HepG2 (cell line): Measurements from ENCODE around the gene ZNF154. TPM values are rescaled to one million over a fixed set of nuclear protein-coding genes. Genes with fewer than 3 reads are reported as not detected.
A peak's percentile ranks its signal among the peaks of the same experiment; 100 is the strongest.

ENCODE experiments used
- ATF1 ChIP-seq: IDR thresholded peaks from 2 replicates; pipeline ENCODE4 v1.6.1; 2016; ENCODE audit warnings: mild to moderate bottlenecking, control low read depth
- ATRX ChIP-seq: sonication (generic); formaldehyde crosslinking; IDR thresholded peaks from 2 replicates; pipeline ENCODE4 v1.4.0; 2020; ENCODE audit warnings: missing genetic modification reagents, borderline replicate concordance
- HOXA5 ChIP-seq: sonication (generic); formaldehyde crosslinking; IDR thresholded peaks from 2 replicates; pipeline ENCODE4 v1.4.0; 2020; ENCODE audit warnings: missing genetic modification reagents
- MXD4 ChIP-seq: IDR thresholded peaks from 2 replicates; pipeline ENCODE4 v1.6.1; 2016; ENCODE audit warnings: mild to moderate bottlenecking, missing biosample characterization, missing genetic modification reagents
- NFYC ChIP-seq: IDR thresholded peaks from 2 replicates; pipeline ENCODE4 v1.6.1; 2016; ENCODE audit warnings: missing genetic modification reagents, missing compliant biosample characterization
- PCBP2 ChIP-seq: fragments of 200-400 bp; formaldehyde crosslinking; optimal IDR thresholded peaks from 2 replicates; pipeline ENCODE3; 2018; ENCODE audit warnings: low read length, low read depth; ENCODE audit not compliant: poor library complexity, severe bottlenecking
- RBM22 ChIP-seq: fragments of 200-400 bp; formaldehyde crosslinking; optimal IDR thresholded peaks from 2 replicates; pipeline ENCODE3; 2017; ENCODE audit warnings: mild to moderate bottlenecking, low read length, moderate library complexity
- SP1 ChIP-seq, 2 experiments: fragments of 450-650 bp in 1 of 2; sonication (generic) in 1 of 2; formaldehyde crosslinking in 1 of 2; IDR thresholded peaks; 2 replicates each; pipeline versions ENCODE4 v1.4.0 to v1.6.1; 2016 to 2020; ENCODE audit warnings: missing genetic modification reagents in 1 of 2
- ZNF496 ChIP-seq: sonication (generic); formaldehyde crosslinking; IDR thresholded peaks from 2 replicates; pipeline ENCODE4 v1.8.1; 2023; ENCODE audit warnings: mild to moderate bottlenecking, moderate library complexity, missing genetic modification reagents; ENCODE audit not compliant: insufficient replicate concordance
- ZNF503 ChIP-seq: sonication (generic); formaldehyde crosslinking; IDR thresholded peaks from 2 replicates; pipeline ENCODE4 v1.4.0; 2020; ENCODE audit warnings: missing genetic modification reagents
- ZNF678 ChIP-seq: sonication (generic); formaldehyde crosslinking; IDR thresholded peaks from 2 replicates; pipeline ENCODE4 v1.4.0; 2020; ENCODE audit warnings: mild to moderate bottlenecking, missing genetic modification reagents
- ZNF720 ChIP-seq: sonication (generic); formaldehyde crosslinking; IDR thresholded peaks from 2 replicates; pipeline ENCODE4 v1.4.0; 2020; ENCODE audit warnings: missing genetic modification reagents
- polyA plus RNA-seq, 8 experiments: library from polyadenylated mRNA; depleted of rRNA in 3 of 8; stranded (reverse) in 7 of 8; unstranded in 1 of 8; fragments of >200 nt; fragmentation: Illumina TruSeq in 4 of 8; extraction: Trizol in 4 of 8; gene quantifications; 2 replicates each; pipeline versions ENCODE4 v1.2.1 to v1.2.3, GENCODE V29; 2011 to 2016; ENCODE audit warnings: low read depth in 4 of 8, missing spikeins in 1 of 8, mixed read lengths in 1 of 8; ENCODE audit not compliant: insufficient read depth in 1 of 8
- total RNA-seq, 5 experiments: library from RNA; depleted of rRNA; stranded (reverse); fragments of >200 nt; fragmentation: Illumina TruSeq; extraction: Trizol; gene quantifications; 2 replicates each; pipeline ENCODE4 v1.2.3, GENCODE V29; 2016; ENCODE audit warnings: low read depth in 1 of 5
- TF ChIP-seq, protein P1 (sequence below): sonication (generic); formaldehyde crosslinking; IDR thresholded peaks from 2 replicates; pipeline ENCODE4 v1.5.0; 2020; ENCODE audit warnings: missing genetic modification reagents
- TF ChIP-seq, protein P2 (sequence below): sonication (generic); formaldehyde crosslinking; IDR thresholded peaks from 2 replicates; pipeline ENCODE4 v1.5.0; 2020; ENCODE audit warnings: missing genetic modification reagents
- TF ChIP-seq, protein P3 (sequence below): IDR thresholded peaks from 2 replicates; pipeline ENCODE4 v1.6.1; 2016; ENCODE audit warnings: low read depth, missing genetic modification reagents, missing compliant biosample characterization
- TF ChIP-seq, protein P4 (sequence below): sonication (generic); formaldehyde crosslinking; IDR thresholded peaks from 2 replicates; pipeline ENCODE4 v1.5.0; 2020; ENCODE audit warnings: mild to moderate bottlenecking, missing genetic modification reagents

The ZNF154 gene
- total and polyA plus RNA-seq, 2 of the 13 experiments (the other 11 are each of a cell fraction or from before 2014, with no cell fraction given): not detected

DNA sequence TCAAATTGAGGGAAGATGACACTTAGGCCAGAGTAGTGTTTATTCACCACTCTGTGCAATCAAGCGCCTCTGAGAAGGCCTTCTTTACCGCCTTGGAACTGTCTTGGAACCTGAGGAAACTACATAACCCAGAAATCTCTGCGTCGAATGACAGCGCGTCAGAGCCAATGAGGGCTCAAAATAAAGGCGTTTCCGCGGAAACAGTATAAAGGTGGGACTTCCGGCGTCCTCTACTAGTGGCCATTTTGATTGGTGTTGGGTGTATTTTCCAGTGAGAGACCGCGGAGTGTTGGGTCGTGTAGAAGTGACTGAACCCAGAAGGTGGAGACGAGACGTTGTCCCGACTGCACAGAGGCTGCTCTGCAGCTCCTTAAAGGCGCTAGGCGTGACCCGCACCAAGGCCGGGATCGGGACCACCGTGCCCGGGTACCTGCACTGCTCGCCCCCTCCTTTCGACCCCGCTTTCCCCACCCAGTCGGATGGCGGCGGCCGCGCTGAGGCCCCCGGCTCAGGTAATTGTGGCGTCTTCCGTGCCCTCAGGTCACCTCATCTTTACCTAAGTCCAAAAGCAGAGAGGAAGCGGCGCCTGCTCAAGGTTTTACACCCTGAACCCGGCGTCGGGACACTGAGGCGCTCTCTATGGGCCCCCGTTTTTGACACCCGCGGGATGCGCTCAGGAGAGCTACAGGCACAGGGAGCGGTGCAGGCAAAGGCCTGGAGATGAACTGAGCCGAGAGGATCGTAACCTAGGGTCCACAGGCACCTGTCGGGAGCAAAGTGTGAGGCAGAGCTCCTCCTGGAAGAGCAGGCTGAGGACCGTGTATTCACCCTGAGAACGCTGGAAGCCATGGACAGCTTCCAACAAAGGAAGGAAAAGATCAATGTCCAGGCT, 37.8 kb upstream of the ZNF154 start, which contains the start of gene ZNF776 (continued):
- no peak for TF ChIP-seq RBM22
- TF ChIP-seq, protein P1, sequence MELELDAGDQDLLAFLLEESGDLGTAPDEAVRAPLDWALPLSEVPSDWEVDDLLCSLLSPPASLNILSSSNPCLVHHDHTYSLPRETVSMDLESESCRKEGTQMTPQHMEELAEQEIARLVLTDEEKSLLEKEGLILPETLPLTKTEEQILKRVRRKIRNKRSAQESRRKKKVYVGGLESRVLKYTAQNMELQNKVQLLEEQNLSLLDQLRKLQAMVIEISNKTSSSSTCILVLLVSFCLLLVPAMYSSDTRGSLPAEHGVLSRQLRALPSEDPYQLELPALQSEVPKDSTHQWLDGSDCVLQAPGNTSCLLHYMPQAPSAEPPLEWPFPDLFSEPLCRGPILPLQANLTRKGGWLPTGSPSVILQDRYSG (CRISPR knock-in tag): no peak
- TF ChIP-seq, protein P2, sequence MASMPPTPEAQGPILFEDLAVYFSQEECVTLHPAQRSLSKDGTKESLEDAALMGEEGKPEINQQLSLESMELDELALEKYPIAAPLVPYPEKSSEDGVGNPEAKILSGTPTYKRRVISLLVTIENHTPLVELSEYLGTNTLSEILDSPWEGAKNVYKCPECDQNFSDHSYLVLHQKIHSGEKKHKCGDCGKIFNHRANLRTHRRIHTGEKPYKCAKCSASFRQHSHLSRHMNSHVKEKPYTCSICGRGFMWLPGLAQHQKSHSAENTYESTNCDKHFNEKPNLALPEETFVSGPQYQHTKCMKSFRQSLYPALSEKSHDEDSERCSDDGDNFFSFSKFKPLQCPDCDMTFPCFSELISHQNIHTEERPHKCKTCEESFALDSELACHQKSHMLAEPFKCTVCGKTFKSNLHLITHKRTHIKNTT (CRISPR knock-in tag): no peak
- no peak for TF ChIP-seq ZNF496 (CRISPR knock-in tag)
- TF ChIP-seq PCBP2: no peak
- no peak for TF ChIP-seq ZNF720
- TF ChIP-seq, protein P3, sequence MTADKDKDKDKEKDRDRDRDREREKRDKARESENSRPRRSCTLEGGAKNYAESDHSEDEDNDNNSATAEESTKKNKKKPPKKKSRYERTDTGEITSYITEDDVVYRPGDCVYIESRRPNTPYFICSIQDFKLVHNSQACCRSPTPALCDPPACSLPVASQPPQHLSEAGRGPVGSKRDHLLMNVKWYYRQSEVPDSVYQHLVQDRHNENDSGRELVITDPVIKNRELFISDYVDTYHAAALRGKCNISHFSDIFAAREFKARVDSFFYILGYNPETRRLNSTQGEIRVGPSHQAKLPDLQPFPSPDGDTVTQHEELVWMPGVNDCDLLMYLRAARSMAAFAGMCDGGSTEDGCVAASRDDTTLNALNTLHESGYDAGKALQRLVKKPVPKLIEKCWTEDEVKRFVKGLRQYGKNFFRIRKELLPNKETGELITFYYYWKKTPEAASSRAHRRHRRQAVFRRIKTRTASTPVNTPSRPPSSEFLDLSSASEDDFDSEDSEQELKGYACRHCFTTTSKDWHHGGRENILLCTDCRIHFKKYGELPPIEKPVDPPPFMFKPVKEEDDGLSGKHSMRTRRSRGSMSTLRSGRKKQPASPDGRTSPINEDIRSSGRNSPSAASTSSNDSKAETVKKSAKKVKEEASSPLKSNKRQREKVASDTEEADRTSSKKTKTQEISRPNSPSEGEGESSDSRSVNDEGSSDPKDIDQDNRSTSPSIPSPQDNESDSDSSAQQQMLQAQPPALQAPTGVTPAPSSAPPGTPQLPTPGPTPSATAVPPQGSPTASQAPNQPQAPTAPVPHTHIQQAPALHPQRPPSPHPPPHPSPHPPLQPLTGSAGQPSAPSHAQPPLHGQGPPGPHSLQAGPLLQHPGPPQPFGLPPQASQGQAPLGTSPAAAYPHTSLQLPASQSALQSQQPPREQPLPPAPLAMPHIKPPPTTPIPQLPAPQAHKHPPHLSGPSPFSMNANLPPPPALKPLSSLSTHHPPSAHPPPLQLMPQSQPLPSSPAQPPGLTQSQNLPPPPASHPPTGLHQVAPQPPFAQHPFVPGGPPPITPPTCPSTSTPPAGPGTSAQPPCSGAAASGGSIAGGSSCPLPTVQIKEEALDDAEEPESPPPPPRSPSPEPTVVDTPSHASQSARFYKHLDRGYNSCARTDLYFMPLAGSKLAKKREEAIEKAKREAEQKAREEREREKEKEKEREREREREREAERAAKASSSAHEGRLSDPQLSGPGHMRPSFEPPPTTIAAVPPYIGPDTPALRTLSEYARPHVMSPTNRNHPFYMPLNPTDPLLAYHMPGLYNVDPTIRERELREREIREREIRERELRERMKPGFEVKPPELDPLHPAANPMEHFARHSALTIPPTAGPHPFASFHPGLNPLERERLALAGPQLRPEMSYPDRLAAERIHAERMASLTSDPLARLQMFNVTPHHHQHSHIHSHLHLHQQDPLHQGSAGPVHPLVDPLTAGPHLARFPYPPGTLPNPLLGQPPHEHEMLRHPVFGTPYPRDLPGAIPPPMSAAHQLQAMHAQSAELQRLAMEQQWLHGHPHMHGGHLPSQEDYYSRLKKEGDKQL (CRISPR knock-in tag): no peak
- no peak for TF ChIP-seq MXD4
- TF ChIP-seq ATRX: no peak
- TF ChIP-seq, protein P4, sequence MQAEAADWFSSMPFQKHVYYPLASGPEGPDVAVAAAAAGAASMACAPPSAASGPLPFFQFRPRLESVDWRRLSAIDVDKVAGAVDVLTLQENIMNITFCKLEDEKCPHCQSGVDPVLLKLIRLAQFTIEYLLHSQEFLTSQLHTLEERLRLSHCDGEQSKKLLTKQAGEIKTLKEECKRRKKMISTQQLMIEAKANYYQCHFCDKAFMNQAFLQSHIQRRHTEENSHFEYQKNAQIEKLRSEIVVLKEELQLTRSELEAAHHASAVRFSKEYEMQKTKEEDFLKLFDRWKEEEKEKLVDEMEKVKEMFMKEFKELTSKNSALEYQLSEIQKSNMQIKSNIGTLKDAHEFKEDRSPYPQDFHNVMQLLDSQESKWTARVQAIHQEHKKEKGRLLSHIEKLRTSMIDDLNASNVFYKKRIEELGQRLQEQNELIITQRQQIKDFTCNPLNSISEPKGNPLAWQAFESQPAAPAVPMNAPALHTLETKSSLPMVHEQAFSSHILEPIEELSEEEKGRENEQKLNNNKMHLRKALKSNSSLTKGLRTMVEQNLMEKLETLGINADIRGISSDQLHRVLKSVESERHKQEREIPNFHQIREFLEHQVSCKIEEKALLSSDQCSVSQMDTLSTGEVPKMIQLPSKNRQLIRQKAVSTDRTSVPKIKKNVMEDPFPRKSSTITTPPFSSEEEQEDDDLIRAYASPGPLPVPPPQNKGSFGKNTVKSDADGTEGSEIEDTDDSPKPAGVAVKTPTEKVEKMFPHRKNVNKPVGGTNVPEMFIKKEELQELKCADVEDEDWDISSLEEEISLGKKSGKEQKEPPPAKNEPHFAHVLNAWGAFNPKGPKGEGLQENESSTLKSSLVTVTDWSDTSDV (CRISPR knock-in tag): 0 out of 2 replicates have a peak, but pooled peaks have one; percentile 22
- 0 out of 2 replicates have a peak, but pooled peaks have one; percentile 44 for TF ChIP-seq HOXA5 (CRISPR knock-in tag)
- peak; percentile 82 for TF ChIP-seq ATF1 (CRISPR knock-in tag)
- no peak for TF ChIP-seq SP1 (IDR thresholded peaks at IDR 0.05)
- TF ChIP-seq SP1 (CRISPR knock-in tag; IDR thresholded peaks at IDR 0.05): no peak; the same call in 1 of the 2 replicates
- 0 out of 2 replicates have a peak, but pooled peaks have one; percentile 30 for TF ChIP-seq ZNF503 (CRISPR knock-in tag)
- no peak for TF ChIP-seq ZNF678 (CRISPR knock-in tag)
- peak; percentile 96 for TF ChIP-seq NFYC (CRISPR knock-in tag)
